GM12875 (cell line): ENCODE data around the gene SORCS2.

Experiments used
- H3K4me3 ChIP-seq: one replicate; pipeline ENCODE4 v1.5.1; 2011; ENCODE audit warnings: low read depth, low read length, control low read depth
- TF ChIP-seq, protein P1 (sequence below): IDR thresholded peaks from 2 replicates; pipeline ENCODE4 v1.5.1; 2011; ENCODE audit warnings: low read depth, mild to moderate bottlenecking, control low read depth, inconsistent platforms, low read length, moderate library complexity, borderline replicate concordance; ENCODE audit not compliant: insufficient read depth

Gene SORCS2

DNA sequence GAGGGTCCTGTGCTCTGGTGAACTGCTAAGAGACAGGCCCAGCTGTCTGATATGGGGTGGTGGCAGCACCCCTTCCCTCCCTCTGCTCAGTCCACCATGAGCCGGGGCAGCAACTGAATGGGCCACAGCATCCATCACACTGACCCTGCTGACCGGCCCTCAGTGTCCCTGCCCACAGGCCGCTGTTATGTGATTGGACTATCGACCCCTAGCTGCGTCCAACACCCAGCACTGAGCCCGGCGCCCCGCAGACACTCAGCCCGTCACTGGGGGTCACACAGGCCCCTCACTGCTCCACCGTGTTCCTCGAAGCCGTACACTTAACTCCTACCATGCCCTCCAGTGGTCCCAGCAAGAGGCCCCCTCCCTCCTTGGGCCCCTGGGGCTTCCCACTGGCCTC is 331.2 kb downstream of the SORCS2 start:
- TF ChIP-seq, protein P1, sequence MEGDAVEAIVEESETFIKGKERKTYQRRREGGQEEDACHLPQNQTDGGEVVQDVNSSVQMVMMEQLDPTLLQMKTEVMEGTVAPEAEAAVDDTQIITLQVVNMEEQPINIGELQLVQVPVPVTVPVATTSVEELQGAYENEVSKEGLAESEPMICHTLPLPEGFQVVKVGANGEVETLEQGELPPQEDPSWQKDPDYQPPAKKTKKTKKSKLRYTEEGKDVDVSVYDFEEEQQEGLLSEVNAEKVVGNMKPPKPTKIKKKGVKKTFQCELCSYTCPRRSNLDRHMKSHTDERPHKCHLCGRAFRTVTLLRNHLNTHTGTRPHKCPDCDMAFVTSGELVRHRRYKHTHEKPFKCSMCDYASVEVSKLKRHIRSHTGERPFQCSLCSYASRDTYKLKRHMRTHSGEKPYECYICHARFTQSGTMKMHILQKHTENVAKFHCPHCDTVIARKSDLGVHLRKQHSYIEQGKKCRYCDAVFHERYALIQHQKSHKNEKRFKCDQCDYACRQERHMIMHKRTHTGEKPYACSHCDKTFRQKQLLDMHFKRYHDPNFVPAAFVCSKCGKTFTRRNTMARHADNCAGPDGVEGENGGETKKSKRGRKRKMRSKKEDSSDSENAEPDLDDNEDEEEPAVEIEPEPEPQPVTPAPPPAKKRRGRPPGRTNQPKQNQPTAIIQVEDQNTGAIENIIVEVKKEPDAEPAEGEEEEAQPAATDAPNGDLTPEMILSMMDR, result no peak
- no peak overlapping the region for H3K4me3 ChIP-seq

DNA sequence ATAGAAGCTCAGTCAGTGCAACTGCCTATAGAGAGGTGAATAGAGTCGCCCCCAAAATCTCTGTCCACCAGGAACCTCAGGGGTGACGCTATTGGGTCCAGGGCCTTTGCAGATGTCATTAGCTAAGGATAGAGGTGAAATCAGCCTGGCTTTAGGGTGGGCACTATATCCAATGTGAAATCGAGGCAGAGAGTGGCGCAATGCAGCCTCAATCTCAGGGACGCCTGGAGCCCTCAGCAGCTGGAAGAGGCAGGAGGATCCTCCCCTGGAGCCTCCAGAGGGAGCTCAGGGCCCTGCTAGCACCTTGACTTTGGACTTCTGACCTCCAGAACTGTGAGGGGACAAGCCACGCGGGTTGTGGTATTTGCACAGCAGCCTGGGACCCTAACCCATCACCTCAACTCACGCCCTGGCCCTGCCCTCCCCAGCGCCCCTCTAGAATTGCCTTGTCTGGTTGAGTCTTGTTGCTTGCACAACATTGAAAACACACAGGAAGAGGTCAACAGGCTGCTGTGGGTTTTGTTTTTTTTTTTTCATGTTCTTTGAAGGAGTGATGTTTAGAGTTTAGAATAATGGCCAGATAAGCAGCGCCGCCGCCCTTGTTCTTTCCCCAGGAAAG is 331.8 kb downstream of the SORCS2 start:
- TF ChIP-seq, protein P1, result no peak
- H3K4me3 ChIP-seq, result no peak overlapping the region

DNA sequence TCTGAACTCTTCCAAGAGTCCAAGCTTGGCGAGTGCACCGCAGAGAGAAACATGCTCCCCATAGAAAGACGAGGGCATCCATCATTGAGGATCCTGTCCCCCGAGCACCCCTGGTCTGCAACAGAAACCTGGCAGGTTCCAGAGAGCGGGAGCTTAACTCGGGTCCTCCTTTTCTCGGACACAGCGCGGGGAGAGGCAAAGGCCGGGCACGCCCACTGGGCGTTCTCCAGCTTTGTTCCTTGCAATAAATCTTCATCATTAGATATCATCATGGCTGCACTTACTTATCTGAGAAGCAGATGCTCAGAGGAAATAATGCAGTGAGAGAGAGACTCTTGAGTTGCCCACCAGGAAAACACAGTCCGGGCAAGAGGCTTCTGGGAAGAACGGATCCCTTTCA is 332.5 kb downstream of the SORCS2 start:
- TF ChIP-seq, protein P1, result no peak
- H3K4me3 ChIP-seq, result no peak overlapping the region

DNA sequence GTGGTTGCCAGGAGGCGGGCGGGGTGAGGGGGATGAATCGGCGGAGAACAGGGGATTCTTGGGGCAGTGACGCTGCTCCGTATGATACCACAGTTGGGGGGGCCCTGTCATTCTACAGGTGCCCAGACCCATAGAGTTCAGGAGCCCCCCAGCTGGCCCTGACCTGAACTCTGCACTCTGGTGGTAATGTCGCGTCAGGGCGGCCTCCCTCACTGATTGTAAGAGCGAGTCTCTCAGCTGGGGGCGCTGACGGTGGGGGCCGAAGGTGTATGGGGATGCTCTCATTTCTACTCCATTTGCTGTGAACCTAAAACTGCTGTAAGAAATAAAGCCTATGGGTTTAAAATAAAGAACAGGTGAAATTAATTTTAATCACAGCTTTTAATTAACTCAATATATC is 334.2 kb downstream of the SORCS2 start:
- TF ChIP-seq, protein P1, result no peak
- H3K4me3 ChIP-seq, result no peak overlapping the region

DNA sequence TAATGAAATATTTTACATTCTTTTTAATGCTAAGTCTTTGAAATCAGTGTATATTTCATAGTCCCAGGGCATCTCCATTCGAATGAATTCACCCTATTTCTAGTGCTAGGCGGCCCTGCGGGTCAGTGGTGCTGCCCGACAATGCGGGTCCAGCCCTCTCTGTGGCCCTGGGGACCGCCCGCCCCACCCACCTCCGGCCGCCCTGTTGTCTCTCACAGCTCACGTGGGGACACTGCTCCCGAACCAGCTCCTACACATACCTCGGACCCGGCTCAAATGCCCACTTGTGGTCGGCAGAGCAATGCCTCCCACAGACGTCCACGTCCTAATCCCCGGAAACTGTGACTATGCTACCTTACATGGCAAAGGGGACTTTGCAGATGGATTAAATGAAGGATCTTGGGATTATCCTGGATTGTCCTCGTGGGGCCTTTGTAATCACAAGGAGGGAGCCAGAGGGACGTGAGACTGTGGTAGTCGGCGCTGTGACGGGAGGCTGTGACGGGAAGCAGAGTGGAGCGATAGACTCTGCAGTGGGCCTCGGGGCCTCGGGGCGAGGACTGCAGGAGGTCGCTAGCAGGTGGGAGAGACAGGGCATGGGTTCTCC is 334.7 kb downstream of the SORCS2 start:
- H3K4me3 ChIP-seq, result no peak overlapping the region
- TF ChIP-seq, protein P1, result no peak

DNA sequence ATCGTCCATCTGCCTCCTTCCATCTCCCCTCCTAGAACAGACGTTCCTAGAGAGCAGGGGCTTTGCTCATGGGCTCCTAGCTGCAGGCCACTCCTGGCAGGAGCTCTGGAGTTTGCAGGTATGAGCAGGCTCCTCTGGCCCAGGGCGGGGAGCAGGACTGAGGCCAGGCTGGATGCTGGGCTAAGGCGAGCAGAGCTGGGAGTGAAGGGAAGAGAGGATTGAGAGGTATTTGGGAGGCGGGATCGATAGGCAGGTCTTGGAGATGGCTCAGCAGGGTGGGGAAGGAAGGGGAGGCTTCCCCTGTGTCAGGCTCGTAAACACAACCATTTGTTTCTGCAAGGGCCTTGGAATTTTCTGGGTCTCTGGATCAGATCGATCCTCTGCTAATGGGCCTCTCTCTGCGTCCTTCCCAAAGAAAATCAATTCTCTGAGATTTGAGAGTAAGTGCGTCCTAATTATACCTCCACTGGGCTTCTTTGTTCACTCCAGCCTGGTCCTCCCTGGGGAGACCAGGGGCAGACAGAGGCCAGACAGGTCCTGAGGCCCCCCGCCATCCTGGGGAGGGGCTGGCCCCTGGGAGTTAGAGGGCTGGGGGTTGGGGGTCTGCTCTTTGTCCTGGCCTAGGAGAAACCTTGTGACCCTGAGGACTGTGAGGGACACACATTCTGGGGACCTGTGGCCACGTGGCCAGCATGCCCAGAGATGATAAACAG is 337.2 kb downstream of the SORCS2 start:
- TF ChIP-seq, protein P1, result no peak

DNA sequence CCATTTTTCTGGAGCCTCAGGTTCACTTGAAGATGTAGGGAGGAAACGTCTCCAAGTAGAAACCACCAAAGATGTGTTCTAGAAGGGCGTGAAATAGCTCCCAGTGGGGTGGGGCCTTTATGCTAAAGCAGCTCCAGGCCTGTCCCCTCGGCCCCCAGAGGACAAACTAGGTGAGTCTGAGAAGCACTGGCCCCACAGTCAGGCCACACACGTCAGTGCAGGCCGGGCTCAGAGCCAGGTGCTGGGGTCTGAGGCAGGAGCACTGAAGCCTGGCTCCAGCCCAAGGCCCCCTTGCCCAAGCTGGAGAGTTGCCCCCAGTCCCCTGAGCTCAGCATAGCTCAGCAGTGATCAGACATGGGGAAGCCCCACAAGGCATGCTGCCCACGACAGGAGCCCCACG is 337.7 kb downstream of the SORCS2 start:
- no peak overlapping the region for H3K4me3 ChIP-seq

More for the DNA sequence above, 337.2 kb downstream of the SORCS2 start:
- no peak overlapping the region for H3K4me3 ChIP-seq

More for the DNA sequence above, 337.7 kb downstream of the SORCS2 start:
- TF ChIP-seq, protein P1, result no peak
